Lower leg skin (tissue), 4 donors: ENCODE results near the gene ADARB2. TPM values are rescaled to one million over a fixed set of nuclear protein-coding genes. Genes with fewer than 3 reads are reported as not detected.

Experiments
- DNase-seq, 2 donors: peaks; one replicate each; pipeline ENCODE4 v3.0.0-alpha.2; 2019; ENCODE audit warnings: low spot score in 2 of 2
- H3K4me3 ChIP-seq: fragments of 200-600 bp; sonication (generic); 2 replicates; pipeline ENCODE4 v1.5.1; 2017; ENCODE audit warnings: mild to moderate bottlenecking, low read depth; ENCODE audit not compliant: poor library complexity, severe bottlenecking
- POLR2A ChIP-seq, 2 donors: fragments of 450-650 bp; IDR thresholded peaks; one replicate each; pipeline ENCODE4 v1.6.1; 2016 to 2017; ENCODE audit warnings: antibody characterized with exemption in 2 of 2, mild to moderate bottlenecking in 1 of 2, moderate library complexity in 1 of 2
- WGBS, 2 donors: methylation state at CpG; one replicate each; pipeline ENCODE4 v1.1.5; 2018; 5-methylcytosine and 5-hydroxymethylcytosine counted together
- intact Hi-C: fragments of 100-400 bp; cut with DNase I; formaldehyde crosslinking; loops from one replicate; pipeline ENCODE4 v1.15.0; 2023; ENCODE audit warnings: low total_unique reads
- total RNA-seq, 4 donors: library from RNA; depleted of rRNA; stranded (reverse); fragments of >200 nt; gene quantifications; one replicate each; pipeline ENCODE4 v1.1.0, GENCODE V29; 2016
- TF ChIP-seq, protein P1 (sequence below), 3 donors: fragments of 450-650 bp; IDR thresholded peaks; one replicate each; pipeline ENCODE4 v1.5.1; 2016; ENCODE audit warnings: antibody characterized with exemption in 3 of 3, mild to moderate bottlenecking in 3 of 3, moderate library complexity in 2 of 3

The ADARB2 gene
- total RNA-seq, 4 donors from 2014 or later: 0.72 to 3.6 (median 1.8) TPM

DNA sequence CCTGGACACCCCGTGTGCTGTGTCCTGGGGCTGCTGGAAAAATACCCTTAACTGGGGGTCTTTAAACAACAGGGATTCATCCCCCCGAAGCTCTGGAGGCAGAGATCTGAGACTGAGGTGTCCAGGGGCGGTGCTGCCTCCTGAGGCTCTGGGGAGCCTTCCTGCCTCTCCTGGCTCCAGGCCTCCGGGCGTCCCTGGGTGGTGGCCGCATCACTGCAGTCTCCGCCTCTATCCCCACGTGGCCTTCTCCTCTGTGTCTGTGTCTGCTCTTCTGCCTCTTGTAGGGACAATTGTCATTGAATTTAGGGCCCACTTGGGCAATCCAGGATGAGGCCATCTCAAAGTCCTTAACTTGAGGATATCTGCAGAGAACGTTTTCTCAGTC is 464.6 kb downstream of the ADARB2 start:
- WGBS, 2 donors: 82 to 83% methylated on average over 9 of the region's 9 CpGs
- peak in 1 of 2 donors; percentile 49 for DNase-seq
- intact Hi-C loops: no loop called here
- TF ChIP-seq, protein P1, sequence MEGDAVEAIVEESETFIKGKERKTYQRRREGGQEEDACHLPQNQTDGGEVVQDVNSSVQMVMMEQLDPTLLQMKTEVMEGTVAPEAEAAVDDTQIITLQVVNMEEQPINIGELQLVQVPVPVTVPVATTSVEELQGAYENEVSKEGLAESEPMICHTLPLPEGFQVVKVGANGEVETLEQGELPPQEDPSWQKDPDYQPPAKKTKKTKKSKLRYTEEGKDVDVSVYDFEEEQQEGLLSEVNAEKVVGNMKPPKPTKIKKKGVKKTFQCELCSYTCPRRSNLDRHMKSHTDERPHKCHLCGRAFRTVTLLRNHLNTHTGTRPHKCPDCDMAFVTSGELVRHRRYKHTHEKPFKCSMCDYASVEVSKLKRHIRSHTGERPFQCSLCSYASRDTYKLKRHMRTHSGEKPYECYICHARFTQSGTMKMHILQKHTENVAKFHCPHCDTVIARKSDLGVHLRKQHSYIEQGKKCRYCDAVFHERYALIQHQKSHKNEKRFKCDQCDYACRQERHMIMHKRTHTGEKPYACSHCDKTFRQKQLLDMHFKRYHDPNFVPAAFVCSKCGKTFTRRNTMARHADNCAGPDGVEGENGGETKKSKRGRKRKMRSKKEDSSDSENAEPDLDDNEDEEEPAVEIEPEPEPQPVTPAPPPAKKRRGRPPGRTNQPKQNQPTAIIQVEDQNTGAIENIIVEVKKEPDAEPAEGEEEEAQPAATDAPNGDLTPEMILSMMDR (IDR thresholded peaks at IDR 0.05): no peak
- TF ChIP-seq POLR2A (IDR thresholded peaks at IDR 0.05): no peak
- no peak overlapping the region for H3K4me3 ChIP-seq

DNA sequence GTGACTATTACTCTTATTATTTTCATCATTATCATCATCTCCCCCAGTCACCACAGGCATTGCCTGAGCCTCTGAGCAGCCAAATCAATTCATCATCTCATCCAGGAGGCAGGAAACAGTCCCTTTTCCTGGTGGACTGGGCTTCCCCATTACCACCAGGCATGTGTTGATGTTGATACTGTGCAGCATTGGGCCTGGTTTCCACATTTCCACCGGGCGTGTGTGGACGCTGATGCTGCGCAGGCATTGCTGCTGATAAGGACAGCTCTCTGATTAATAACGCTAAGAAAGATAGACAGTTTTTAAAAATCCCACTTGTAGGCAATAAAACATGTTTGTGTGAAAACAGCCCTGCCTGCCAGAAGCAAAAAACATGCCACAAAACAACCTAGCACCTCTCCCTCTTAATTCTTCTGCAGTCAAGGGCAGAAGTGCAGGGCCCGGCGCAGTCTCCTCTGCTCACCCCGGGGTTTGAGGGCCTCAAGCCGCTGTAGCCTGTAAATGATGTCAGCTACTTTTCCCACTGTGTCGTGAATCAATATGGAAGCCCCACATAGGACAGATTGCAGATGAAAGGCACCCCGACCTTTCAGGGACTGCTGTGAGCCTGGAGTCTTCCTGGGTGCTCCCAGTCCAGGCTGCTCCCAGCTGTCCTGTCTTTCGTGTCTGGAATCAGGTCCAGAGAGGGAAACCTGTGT is 465.1 kb downstream of the ADARB2 start:
- DNase-seq: peak; percentile 1 to 57
- intact Hi-C loops: no loop called here
- H3K4me3 ChIP-seq: no peak overlapping the region
- TF ChIP-seq, protein P1 (IDR thresholded peaks at IDR 0.05): no peak
- TF ChIP-seq POLR2A (IDR thresholded peaks at IDR 0.05): no peak
- WGBS, 2 donors: 83 to 86% methylated on average over 12 of the region's 12 CpGs

DNA sequence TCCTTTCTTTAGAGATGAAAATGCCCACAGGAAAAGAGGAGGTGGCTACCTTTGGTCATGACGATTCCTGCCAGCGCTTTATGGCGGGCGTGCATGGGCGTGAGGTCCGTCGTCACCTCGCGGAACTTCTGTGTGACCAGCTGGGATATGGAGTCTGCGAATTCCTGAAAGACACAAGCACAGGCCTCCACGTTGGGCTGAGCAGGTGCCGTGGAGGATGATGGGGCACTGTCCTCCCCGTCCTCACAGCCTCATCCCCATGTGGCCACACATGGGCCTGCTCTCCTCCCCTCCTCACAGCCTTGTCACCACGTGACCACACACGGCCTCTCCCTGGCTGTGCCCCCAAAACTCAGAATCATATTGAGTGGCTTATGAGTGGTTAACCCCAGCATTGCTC is 466.4 kb downstream of the ADARB2 start:
- no peak for TF ChIP-seq POLR2A (IDR thresholded peaks at IDR 0.05)
- TF ChIP-seq, protein P1 (IDR thresholded peaks at IDR 0.05): no peak
- no peak overlapping the region for H3K4me3 ChIP-seq
- DNase-seq: peak in 1 of 2 donors; percentile 75
- WGBS, 2 donors: 90 to 96% methylated on average over 15 of the region's 15 CpGs
- intact Hi-C loops: no loop called here

DNA sequence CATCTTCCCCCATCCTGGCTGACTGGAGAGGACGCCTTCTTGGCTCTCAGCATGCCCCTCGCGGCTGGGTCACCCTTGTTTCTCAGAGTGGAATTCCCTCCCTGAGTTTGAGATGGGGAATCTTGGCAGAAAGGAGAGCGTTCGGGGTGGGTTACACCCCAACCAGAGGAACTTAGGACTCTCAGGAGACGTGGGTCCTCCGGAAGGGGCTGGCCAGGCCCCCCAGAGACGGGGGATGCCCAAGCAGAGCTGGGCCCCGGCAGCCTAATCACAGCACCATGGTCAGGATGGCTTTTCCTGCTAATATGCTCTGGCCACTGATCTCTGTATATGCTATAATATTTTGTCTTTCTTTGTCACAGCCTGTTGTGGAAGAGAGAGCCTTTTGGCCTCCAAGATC is 466.8 kb downstream of the ADARB2 start:
- WGBS, 2 donors: 93 to 95% methylated on average over 9 of the region's 9 CpGs
- TF ChIP-seq, protein P1 (IDR thresholded peaks at IDR 0.05): no peak
- no peak for TF ChIP-seq POLR2A (IDR thresholded peaks at IDR 0.05)
- intact Hi-C loops: no loop called here
- no peak overlapping the region for H3K4me3 ChIP-seq
- DNase-seq: peak in 1 of 2 donors; percentile 58

DNA sequence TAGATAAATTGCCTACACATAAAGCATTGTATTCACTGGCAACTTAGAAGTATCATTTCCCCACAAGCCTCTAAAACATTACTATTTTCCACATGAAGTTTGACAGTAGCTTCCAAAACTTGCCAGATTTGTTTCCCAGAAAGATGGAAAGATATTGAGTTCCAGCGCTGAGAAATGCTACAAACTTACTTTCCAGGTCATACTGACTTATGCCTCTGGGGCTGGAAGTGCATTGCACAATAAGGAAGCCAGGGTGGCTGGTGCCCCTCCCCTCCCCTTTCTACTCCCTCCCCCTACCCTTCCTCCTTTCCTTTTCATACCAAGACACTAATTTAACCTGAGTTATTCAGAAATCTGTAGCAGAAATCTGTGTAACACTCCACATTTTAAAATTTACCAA is 468.5 kb downstream of the ADARB2 start:
- 9 to 14% methylated on average over 1 of the region's 1 CpG for WGBS, 2 donors
- H3K4me3 ChIP-seq: no peak overlapping the region
- TF ChIP-seq, protein P1 (IDR thresholded peaks at IDR 0.05): no peak
- no peak for TF ChIP-seq POLR2A (IDR thresholded peaks at IDR 0.05)
- intact Hi-C loops: no loop called here
- no peak for DNase-seq

DNA sequence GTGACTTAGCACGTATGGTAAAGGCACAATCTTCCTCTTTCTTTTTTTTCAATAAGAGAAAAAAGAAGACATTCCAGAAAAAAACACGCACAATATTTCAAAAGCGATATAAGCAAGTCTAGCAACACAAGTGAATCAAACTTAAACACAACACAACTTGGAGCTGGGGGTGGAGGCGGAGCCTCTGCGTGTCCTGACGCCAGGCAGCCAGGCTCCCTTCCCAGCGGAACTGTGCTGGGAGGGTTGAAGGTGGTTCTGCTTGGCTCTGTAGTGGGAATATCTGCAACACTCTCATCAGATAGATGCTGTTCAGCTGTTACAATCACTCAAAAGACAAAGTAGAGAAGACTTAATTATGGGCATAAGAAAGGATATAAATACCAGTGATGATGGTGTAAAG is 469.8 kb downstream of the ADARB2 start:
- intact Hi-C loops: no loop called here
- peak; percentile 2 to 62 for DNase-seq
- TF ChIP-seq, protein P1 (IDR thresholded peaks at IDR 0.05): no peak
- TF ChIP-seq POLR2A (IDR thresholded peaks at IDR 0.05): no peak
- H3K4me3 ChIP-seq: no peak overlapping the region
- 53 to 57% methylated on average over 7 of the region's 7 CpGs for WGBS, 2 donors
